Hematopoietic multipotent progenitor cell treated with erythropoietin and hydrocortisone succinate and interleukin-3 and kit ligand, for 17 days (in vitro differentiated cells): ENCODE results near the gene FXYD1.
"Not testable (repeated sequence)": the region's sequence is repeated elsewhere in the genome, so short reads cannot be mapped to it uniquely, and the experiment has no call there.

Source experiments
- DNase-seq: peaks from one replicate; pipeline ENCODE4 v3.0.0-alpha.2; 2015; ENCODE audit warnings: low spot score

Gene FXYD1

DNA sequence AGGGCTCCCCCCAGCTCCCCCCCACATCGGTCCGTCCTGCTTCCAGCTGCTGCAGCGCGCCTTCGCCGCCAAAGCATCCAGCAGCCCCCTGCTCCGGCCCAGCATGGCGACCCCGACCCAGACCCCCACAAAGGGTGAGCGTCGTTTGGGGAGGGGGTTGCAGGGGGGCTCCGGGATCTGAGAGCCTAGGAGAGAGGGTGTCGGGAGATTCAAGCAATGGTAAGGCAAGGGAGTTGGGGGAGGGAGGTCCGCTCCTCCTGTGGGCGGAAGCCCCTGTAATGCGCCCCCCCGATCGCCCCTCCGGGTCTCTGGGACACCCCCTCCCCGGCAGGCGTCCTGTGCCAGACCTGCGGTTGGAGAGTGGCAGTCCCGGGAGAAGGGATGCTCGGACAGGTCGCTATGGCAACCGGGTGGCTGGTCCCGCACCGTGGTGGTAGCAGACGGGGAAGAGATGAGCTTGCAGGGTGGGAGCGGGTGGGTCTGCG, 4.6 kb downstream of the FXYD1 start, which contains the start of gene FXYD7:
Gene FXYD7, plus strand, starts transcription at position 25 of the 485 bp plus-strand sequence. Its CDS starts 79 bp downstream, at position 104.
- no peak for DNase-seq

GRCh38 chr19:35143818-35144217, 5.2 kb downstream of the FXYD1 start:
- no peak for DNase-seq

- DNase-seq: no peak
Observed at GRCh38 chr19:35144259-35144599, 5.6 kb downstream of the FXYD1 start.

DNA sequence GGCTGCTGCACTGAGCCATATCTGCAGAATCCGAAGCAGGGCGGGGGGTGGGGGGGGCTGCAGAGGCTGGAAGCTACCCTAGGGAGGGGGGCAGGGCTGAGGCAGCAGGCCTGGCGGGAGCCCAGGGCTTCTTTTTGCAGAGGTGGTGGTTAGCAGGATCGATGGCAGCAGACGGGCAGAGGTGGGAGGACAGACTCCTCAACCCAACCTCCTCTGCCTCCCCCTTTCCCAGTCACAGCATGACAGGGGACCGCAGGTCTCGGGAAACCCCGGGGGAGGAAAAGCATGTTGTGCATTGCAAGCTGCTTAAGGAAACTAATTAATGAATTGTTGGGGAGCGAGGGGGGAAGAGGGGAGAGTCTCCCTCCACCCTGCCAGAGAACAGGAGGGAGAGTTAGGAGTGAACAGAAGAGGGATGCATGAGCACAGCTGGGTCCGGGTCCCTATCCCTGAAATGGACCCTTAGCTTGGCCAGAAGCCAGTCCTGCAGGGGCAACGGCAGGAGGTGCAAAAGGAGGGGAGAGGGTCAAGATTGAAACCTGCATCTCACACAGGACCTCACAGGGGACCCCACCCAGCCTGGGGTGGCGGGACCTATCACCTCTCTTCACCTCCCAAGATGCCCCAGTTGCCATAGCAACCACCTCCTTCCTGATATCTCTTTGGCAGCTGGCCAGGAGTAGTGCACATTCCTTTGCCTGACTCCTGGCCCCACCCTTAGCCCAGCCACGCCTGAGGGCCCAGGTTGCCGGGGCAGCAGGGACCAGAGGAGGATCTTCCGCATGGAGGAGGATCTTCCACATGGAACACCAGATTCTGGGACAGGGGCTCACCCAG, 6.2 kb downstream of the FXYD1 start:
- peak; percentile 60 for DNase-seq

DNA sequence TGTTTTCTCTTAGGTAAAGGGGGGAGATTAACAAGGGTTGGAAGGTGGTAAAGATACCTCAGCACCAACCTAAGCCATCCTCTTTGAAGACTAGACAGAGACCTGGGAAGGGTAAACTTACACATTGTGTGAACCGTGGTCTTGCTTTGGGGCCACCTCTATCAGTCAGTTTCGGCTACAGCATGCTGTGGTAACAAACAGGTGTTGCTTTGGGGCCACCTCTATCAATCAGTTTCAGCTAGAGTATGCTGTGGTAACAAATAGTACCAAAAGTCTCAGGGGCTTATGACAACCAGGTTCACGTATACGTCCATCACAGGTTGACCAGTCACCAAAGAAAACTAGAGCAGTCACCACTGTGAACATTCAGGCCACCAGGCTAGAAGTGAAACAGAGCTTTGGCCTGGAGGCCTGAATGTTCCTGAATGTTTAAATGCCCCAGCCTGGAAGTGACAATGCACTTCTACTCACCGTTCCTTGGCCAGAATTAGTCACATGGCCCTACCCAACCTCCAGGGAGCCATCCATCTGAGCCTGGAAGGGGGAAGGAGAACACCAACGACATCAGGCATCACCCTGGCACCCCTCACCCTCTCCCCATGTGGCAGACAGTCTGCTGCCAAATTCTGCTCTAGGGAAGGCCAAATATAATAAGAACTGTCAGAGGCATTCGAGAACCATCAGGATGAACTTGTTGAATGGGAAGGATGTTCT, 8.3 kb downstream of the FXYD1 start:
- no peak for DNase-seq

DNA sequence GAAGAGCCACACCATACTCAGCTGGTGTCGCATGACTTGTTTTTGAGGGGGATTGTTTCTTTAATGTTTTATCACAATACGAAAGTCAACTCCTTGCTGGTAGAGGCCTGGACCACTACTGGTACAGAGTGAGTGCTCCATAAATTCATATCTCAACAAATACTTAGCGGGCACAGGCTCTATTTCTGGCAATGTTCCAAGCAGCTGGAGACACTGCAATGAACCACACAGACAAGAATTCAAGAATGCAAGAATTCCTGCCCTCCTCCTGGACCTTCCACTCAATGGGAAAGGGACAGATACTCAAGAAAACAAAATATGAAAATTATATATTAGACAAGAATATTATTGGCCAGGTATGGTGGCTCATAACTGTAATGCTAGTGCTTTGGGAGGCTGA, 10.8 kb downstream of the FXYD1 start:
- DNase-seq: no peak

DNA sequence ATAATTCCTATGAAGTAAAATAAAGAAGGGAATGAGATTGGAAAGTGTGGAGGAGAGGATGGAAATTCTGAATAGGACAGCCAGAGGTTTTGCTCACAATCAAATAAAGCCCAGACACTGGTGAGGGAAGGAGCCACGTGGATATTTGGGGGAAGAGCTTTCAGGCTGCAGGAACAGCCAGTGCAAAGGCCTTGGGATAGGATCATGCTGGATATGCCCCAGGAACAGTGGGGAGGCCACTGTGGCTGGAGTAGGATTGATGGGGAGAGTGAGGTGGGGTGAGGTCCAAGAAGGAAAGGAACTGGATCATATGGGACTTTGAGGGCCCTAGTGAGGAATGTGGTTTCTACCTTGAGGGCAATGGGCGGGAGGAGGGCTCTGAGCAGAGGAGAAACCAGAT, 11.8 kb downstream of the FXYD1 start:
- no peak for DNase-seq

DNA sequence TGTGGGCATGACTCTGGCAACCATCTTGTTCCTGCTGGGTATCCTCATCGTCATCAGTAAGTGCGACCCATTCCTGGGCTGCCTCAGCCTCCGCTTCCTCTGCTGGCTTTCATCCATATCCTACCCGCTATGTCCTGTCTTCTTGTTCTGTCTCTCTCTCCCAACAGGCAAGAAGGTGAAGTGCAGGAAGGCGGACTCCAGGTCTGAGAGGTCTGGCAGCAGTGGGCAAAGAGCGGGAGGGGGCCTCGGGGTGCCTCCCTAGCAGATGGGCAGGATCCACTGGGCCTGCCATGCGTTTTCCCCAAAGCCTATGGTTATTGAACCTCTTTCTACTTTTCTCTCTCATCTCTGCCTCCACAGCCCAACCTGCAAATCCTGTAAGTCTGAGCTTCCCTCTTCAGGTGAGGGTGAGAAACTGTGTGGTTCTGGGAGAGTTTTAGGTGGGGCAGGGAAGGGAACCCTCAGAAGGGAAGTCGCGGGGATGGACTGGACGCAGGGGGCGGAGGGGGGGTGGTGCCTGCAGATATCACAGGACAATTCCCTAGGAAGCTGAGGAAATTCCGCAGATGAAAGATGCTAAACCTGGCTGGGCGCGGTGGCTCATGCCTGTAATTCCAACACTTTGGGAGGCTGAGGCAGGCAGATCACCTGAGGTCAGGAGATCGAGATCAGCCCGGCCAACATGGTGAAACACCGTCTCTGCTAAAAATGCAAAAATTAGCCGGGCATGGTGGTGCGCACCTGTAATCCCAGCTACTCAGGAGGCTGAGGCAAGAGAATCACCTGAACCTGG, 12.8 kb downstream of the FXYD1 start:
- DNase-seq: no peak

DNA sequence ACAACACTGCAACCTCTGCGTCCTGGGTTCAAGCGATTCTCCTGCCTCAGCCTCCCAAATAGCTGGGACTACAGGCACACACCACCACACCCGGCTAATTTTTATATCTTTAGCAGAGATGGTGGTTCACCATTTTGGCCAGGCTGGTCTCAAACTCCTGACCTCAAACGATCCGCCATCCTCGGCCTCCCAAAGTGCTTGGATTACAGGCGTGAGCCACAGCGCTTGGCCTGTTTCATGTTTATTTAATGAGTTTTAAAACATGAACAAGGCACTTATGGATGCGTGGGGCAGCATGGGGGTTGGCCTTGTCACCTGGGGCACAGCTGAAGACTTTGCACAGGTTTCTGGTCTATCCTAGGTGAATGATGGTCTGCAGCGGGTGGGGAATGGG, 14.5 kb downstream of the FXYD1 start:
- not testable (repeated sequence) for DNase-seq

DNA sequence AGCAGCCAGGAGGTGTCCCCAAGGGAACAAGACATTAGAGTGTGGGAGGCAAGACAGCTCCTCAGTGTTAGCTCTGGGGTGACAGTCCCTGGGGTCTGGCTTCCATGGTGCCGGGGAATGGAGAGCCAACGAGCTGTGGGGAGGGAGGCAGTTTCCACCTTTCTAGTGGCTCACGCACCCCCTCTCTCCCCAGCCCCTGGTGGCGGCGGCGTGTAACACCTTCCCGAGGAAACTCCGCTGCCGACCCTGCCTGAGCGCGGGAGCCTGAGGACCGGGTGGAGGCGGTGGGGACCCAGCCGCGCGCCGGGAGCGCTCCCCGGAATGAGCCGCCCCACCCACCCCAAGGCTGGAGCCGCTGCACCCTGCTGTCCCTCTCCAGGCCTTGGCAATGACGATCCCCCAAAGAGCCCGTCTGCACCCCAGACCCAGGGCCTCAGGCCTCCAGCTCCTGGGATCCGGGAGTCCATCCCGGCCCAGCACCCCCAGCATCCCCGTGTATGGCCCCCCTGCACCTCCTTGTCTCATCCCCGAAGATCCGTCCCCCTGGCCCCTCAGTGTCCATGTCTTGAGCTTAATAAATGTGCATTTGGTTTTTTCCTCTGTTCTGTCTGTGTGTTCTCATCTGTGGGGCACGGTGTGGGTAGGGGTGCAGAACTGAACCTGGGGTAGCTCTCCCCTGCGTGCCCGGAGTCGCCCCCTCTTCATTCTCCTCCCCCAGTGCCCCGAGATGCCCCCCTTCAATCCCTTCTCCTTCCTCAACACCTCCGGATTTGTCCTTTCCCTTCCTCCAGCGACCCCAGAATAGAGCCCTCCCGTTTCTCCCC, 15.3 kb downstream of the FXYD1 start:
- no peak for DNase-seq

GRCh38 chr19:35154525-35155406, 16.1 kb downstream of the FXYD1 start, which contains the start of gene FXYD5:
FXYD5 (plus strand) TSS chr19:35154735; CDS start chr19:35155551, 816 bp downstream.
- DNase-seq: no peak

DNA sequence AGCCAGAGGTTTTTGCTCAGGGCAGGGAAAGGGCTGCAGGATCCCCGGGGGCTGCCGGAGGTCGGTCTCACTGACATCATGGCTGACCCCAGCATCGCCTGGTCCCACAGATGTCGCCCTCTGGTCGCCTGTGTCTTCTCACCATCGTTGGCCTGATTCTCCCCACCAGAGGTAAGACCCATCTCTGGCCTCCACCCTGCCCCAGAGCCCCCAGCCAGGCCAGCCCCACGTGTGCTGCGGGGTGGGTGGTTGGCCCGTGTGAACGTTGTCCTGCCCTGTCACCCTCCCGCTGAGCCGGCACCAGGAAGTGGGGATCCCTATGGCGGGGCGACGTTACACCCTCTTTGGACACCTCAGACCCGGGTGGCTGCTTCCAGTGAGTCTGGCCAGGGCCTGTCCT, 16.8 kb downstream of the FXYD1 start:
- no peak for DNase-seq

DNA sequence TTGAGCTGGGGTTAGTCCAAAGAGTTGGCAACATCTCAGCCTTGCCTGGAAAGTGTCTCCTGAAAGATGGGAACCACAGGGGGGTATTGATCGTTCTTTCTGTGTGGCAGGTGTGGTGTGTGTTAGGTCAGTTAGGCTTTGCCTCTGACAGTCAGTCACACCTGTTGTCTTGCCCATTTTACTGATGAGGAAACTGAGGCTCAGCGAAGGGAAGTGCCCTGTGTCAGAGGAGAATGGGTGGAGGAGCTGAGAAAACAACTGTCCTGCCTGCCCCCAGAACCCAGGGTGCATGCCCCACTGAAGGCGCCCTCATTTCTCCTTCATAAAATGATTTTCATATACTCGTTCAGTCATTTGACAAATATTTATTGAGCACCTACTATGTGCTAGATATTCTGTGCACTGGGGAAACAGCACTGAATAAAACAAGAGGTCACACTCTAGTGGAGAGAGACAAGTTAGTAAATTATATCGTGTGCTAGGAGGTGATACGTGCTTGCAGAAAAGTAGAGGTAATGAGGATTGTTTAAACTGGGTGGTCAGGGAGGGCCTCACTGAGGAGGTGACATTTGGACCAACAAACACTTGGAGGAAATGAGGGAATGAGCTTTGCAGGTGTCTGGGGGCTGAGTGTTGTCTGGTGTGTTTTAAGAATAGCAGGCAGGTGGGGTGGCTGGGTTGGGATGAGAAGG, 17.5 kb downstream of the FXYD1 start:
- DNase-seq: no peak

DNA sequence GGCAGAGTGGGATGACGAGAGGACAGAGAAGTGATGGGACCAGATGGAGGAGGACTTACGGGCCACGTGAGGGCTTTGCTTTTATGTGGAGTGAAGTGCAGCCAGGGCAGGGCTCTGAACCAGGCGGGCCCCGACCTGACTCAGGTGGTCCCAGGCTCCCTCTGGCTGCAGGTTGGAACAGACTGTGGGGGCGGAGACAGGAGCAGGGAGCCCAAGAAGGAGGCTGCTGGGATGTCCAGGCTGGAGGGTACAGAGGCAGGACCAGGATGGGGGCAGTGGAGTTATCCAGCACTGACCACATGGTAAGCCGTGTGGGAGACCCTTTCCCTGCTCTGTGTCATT, 18.0 kb downstream of the FXYD1 start:
- DNase-seq: no peak

DNA sequence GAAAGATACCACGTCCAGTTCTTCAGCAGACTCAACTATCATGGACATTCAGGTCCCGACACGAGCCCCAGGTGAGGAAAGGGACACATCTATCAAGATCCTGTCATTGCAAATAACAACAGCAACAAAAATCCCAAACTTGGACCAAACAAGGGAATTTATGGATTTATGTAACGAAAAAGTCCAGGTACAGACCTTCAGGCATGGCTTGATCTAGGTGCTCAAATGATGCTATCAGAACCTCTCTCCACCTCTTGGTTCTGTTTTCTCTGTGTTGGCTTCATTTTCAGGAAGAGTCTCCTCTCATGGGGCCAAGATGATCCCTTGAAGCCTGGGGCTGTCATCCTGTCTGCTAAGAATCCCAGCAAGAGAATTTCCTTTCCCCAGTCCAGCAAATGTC, 18.8 kb downstream of the FXYD1 start:
- DNase-seq: no peak

- no peak for DNase-seq
Observed at GRCh38 chr19:35159606-35160005, 21.0 kb downstream of the FXYD1 start.

GRCh38 chr19:35160629-35161433, 22.2 kb downstream of the FXYD1 start:
- no peak for DNase-seq

- DNase-seq: no peak
Observed at GRCh38 chr19:35161434-35161743, 22.8 kb downstream of the FXYD1 start.
